GM21723 (cell line): ENCODE measurements around the gene CSHL1.

Experiments used
- ATAC-seq: cut with Tn5 transposase; IDR thresholded peaks from one replicate; pipeline ENCODE4 v1.9.1; 2021; ENCODE audit warnings: mild to moderate bottlenecking, moderate library complexity; ENCODE audit not compliant: unreplicated experiment

Gene CSHL1

GRCh38 chr17:63911041-63911635 is at the start of gene CSHL1:
TSS of gene CSHL1 (minus strand) at chr17:63911258. CDS start at chr17:63911196, 62 bp downstream.
- ATAC-seq = no peak

GRCh38 chr17:63960430-63960829 is 49.4 kb upstream of the CSHL1 start:
- ATAC-seq = no peak

GRCh38 chr17:63960006-63960405 is 48.9 kb upstream of the CSHL1 start:
- no peak for ATAC-seq

- ATAC-seq = no peak
Observed at GRCh38 chr17:63956296-63956920, 45.4 kb upstream of the CSHL1 start.

- ATAC-seq = no peak
Observed at GRCh38 chr17:63955791-63956190, 44.7 kb upstream of the CSHL1 start.

GRCh38 chr17:63955232-63955631 is 44.2 kb upstream of the CSHL1 start:
- ATAC-seq = no peak

- ATAC-seq = no peak
Observed at GRCh38 chr17:63954402-63955063, 43.5 kb upstream of the CSHL1 start.

- ATAC-seq = no peak
Observed at GRCh38 chr17:63950940-63951907, 40.2 kb upstream of the CSHL1 start.

GRCh38 chr17:63949576-63950250 is 38.7 kb upstream of the CSHL1 start:
- ATAC-seq = no peak

- ATAC-seq = no peak
Observed at GRCh38 chr17:63948521-63948920, 37.5 kb upstream of the CSHL1 start.

GRCh38 chr17:63947711-63948330 is 36.8 kb upstream of the CSHL1 start:
- no peak for ATAC-seq

GRCh38 chr17:63946440-63947363 is 35.6 kb upstream of the CSHL1 start:
- peak; percentile 71 for ATAC-seq

GRCh38 chr17:63945784-63946439 is 34.9 kb upstream of the CSHL1 start:
- ATAC-seq = peak; percentile 36

GRCh38 chr17:63944736-63945499 is 33.9 kb upstream of the CSHL1 start:
- no peak for ATAC-seq

- ATAC-seq = no peak
Observed at GRCh38 chr17:63943745-63944144, 32.7 kb upstream of the CSHL1 start.

GRCh38 chr17:63942309-63942985 is 31.4 kb upstream of the CSHL1 start:
- no peak for ATAC-seq

GRCh38 chr17:63941751-63942150 is 30.7 kb upstream of the CSHL1 start:
- ATAC-seq = no peak
